IPS-11a (cell line): ENCODE results near the gene COX7B2.

Experiments used
- H3K4me3 ChIP-seq: one replicate; pipeline ENCODE4 v1.5.1; 2013; ENCODE audit warnings: low read depth, low read length, control low read depth

The COX7B2 gene

GRCh38 chr4:46730075-46730474 is 179.0 kb downstream of the COX7B2 start:
- H3K4me3 ChIP-seq = no peak overlapping the region

- no peak overlapping the region for H3K4me3 ChIP-seq
Observed at GRCh38 chr4:46720055-46720454, 189.0 kb downstream of the COX7B2 start.

- H3K4me3 ChIP-seq = no peak overlapping the region
Observed at GRCh38 chr4:46717950-46718349, 191.1 kb downstream of the COX7B2 start.

GRCh38 chr4:46715468-46715867 is 193.6 kb downstream of the COX7B2 start:
- H3K4me3 ChIP-seq = no peak overlapping the region

GRCh38 chr4:46698891-46699290 is 210.2 kb downstream of the COX7B2 start:
- no peak overlapping the region for H3K4me3 ChIP-seq
